ENCODE results near the gene LAX1. TPM values are rescaled to one million over a fixed set of nuclear protein-coding genes. Genes with fewer than 3 reads are reported as not detected.
"Not testable (repeated sequence)": the region's sequence is repeated elsewhere in the genome, so short reads cannot be mapped to it uniquely, and the experiment has no call there.

LAX1 gene
- total and polyA plus RNA-seq, 5 donors from 2014 or later: 33.5 to 53.0 (median 41.5) TPM

DNA sequence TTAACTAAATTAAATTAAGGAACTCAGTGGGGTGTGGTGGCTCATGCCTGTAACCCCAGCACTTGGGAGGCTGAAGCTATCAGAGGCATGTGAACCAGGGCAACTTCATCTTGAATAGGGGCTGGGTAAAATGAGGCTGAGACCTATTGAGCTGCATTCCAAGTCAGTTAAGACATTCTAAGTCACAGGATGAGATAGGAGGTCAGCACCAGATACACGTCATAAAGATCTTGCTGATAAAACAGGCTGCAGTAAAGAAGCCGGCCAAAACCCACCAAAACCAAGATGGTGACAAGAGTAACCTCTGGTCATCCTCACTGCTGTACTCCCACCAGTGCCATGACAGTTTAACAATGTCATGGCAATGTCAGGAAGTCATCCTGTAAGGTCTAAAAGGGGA, 6.2 kb upstream of the LAX1 start:
- not testable (repeated sequence) for H3K27ac ChIP-seq (ENCODE audit: insufficient read depth, low read length, poor library complexity, severe bottlenecking); H3K9me3 Mint-ChIP-seq; H3K36me3 ChIP-seq (ENCODE audit: control insufficient read depth, insufficient read depth, low read length); H3K27me3 ChIP-seq (ENCODE audit: control insufficient read depth, insufficient read depth, low read length); ATAC-seq (ENCODE audit: low read depth in 2 of 2); H3K36me3 Mint-ChIP-seq; DNase-seq; H3K9me3 ChIP-seq (ENCODE audit: control insufficient read depth in 2 of 2, low read length in 2 of 2); H3K27me3 Mint-ChIP-seq; H3K4me3 ChIP-seq (ENCODE audit: low read depth, low read length)
- H3K4me3 Mint-ChIP-seq: peak overlapping the region in 1 of 4 donors; percentile 56
- H3K27ac Mint-ChIP-seq: peak overlapping the region in 1 of 3 donors; percentile 9
- peaks cover 45% of the 10 kb centered on the region for H3K4me1 ChIP-seq (ENCODE audit: control insufficient read depth, insufficient read depth, low read length, poor library complexity, severe bottlenecking)
- peaks cover 6 to 60% (median 31%) of the 10 kb centered on the region in 4 donors for H3K4me1 Mint-ChIP-seq

- Mint-ChIP-seq H3K4me3 (peak overlapping the region in 1 of 4 donors; percentile 39), H3K4me1 (peaks cover 6 to 59% (median 33%) of the 10 kb centered on the region in 4 donors)
- ATAC-seq (ENCODE audit: low read depth in 2 of 2): no peak
These were observed 4.5 kb upstream of the LAX1 start for GRCh38 chr1:203760506-203760905.

GRCh38 chr1:203761958-203762357, 3.0 kb upstream of the LAX1 start:
- H3K36me3 Mint-ChIP-seq; DNase-seq; H3K9me3 Mint-ChIP-seq; ATAC-seq (ENCODE audit: low read depth in 2 of 2); H3K4me3 ChIP-seq (ENCODE audit: low read depth, low read length); H3K27me3 Mint-ChIP-seq; H3K27ac ChIP-seq (ENCODE audit: insufficient read depth, low read length, poor library complexity, severe bottlenecking); H3K36me3 ChIP-seq (ENCODE audit: control insufficient read depth, insufficient read depth, low read length); H3K27me3 ChIP-seq (ENCODE audit: control insufficient read depth, insufficient read depth, low read length); H3K9me3 ChIP-seq (ENCODE audit: control insufficient read depth in 2 of 2, low read length in 2 of 2): not testable (repeated sequence)
- H3K4me3 Mint-ChIP-seq: peak overlapping the region in 2 of 4 donors; percentile 31 to 59
- H3K27ac Mint-ChIP-seq: peak overlapping the region; percentile 14 to 98 (median 78)
- peaks cover 31% of the 10 kb centered on the region for H3K4me1 ChIP-seq (ENCODE audit: control insufficient read depth, insufficient read depth, low read length, poor library complexity, severe bottlenecking)
- H3K4me1 Mint-ChIP-seq: peaks cover 6 to 54% (median 26%) of the 10 kb centered on the region in 4 donors

More at GRCh38 chr1:203760506-203760905, 4.5 kb upstream of the LAX1 start:
- H3K27ac ChIP-seq (ENCODE audit: insufficient read depth, low read length, poor library complexity, severe bottlenecking): no peak overlapping the region
- Mint-ChIP-seq H3K9me3 (no peaks in the 10 kb centered on the region), H3K27ac (peak overlapping the region in 1 of 3 donors; percentile 68), H3K27me3 (no peaks in the 10 kb centered on the region), H3K36me3 (peaks cover 6% of the 10 kb centered on the region)
- H3K36me3 ChIP-seq (ENCODE audit: control insufficient read depth, insufficient read depth, low read length): no peaks in the 10 kb centered on the region
- no peaks in the 10 kb centered on the region for H3K9me3 ChIP-seq (ENCODE audit: control insufficient read depth in 2 of 2, low read length in 2 of 2)
- H3K4me3 ChIP-seq (ENCODE audit: low read depth, low read length): no peak overlapping the region
- H3K27me3 ChIP-seq (ENCODE audit: control insufficient read depth, insufficient read depth, low read length): no peaks in the 10 kb centered on the region
- no peak for DNase-seq
- peaks cover 38% of the 10 kb centered on the region for H3K4me1 ChIP-seq (ENCODE audit: control insufficient read depth, insufficient read depth, low read length, poor library complexity, severe bottlenecking)

- H3K4me3 Mint-ChIP-seq: peak overlapping the region; percentile 56 to 83 (median 72)
- peaks cover 12 to 67% (median 31%) of the 10 kb centered on the region in 4 donors for H3K4me1 Mint-ChIP-seq
- H3K27ac ChIP-seq (ENCODE audit: insufficient read depth, low read length, poor library complexity, severe bottlenecking): peak overlapping the region; percentile 90
- DNase-seq (no peak), ATAC-seq (ENCODE audit: low read depth in 2 of 2) (no peak)
- H3K27me3 Mint-ChIP-seq: no peaks in the 10 kb centered on the region
- H3K27me3 ChIP-seq (ENCODE audit: control insufficient read depth, insufficient read depth, low read length): no peaks in the 10 kb centered on the region
- H3K4me1 ChIP-seq (ENCODE audit: control insufficient read depth, insufficient read depth, low read length, poor library complexity, severe bottlenecking): peaks cover 46% of the 10 kb centered on the region
- peaks cover 7% of the 10 kb centered on the region for H3K36me3 Mint-ChIP-seq
- H3K4me3 ChIP-seq (ENCODE audit: low read depth, low read length): peak overlapping the region; percentile 26
- H3K9me3 ChIP-seq (ENCODE audit: control insufficient read depth in 2 of 2, low read length in 2 of 2): no peaks in the 10 kb centered on the region
- peaks cover 5% of the 10 kb centered on the region for H3K36me3 ChIP-seq (ENCODE audit: control insufficient read depth, insufficient read depth, low read length)
- H3K9me3 Mint-ChIP-seq: no peaks in the 10 kb centered on the region
- peak overlapping the region; percentile 98 to 99 (median 99) for H3K27ac Mint-ChIP-seq
These were observed 1.5 kb upstream of the LAX1 start for GRCh38 chr1:203763505-203763904.

DNA sequence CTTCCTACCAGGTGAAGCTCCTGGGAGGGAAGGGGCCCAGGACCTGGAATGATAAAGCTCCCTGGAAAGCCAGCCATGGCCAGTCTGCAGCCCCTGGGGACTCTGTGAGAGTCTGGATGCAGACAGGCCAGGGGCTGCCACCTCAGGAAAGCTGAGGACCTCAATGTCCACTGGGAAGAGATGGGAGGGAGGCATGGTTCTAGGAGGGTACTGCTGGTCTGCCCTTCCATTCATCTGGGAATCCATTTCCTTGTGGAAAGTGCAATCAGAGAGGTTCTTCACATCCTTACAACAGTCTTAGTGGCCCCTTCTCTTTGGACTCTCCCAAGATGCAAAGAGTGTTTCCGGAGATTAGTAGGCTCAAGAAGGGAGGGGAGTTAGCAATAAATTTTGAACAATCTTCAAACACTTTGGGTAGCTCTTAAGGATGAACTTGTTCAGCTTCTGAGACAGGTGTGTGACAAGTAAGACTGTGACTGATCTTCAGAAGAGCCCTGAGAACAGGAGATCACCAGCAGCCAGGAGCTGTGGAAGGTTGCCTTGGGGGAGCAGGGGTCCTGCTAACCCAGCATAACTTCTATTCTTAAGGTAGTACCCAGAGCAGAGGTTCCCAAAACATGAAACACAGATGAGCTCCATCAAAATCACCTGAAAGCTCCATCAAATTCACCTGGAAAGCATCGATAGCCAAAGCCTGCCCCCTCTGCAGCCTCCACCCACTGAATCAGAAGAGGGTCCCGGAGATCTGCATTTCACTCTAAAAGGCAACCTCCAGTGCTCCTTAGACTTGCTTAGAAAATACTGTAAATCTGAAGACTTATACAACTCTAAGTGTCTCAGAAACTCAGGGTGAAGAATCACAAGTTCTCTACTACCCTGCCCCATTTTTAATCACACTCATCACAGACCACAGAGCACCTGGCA, 616 bp upstream of the LAX1 start:
- DNase-seq (no peak), ATAC-seq (ENCODE audit: low read depth in 2 of 2) (no peak)
- Mint-ChIP-seq H3K4me1 (peaks cover 15 to 74% (median 37%) of the 10 kb centered on the region in 4 donors), H3K27me3 (no peaks in the 10 kb centered on the region), H3K4me3 (peak overlapping the region; percentile 98 to 99 (median 99)), H3K36me3 (peaks cover 13% of the 10 kb centered on the region), H3K27ac (peak overlapping the region; percentile 98 to 99 (median 99)), H3K9me3 (no peaks in the 10 kb centered on the region)
- H3K4me3 ChIP-seq (ENCODE audit: low read depth, low read length): peak overlapping the region; percentile 97
- H3K9me3 ChIP-seq (ENCODE audit: control insufficient read depth in 2 of 2, low read length in 2 of 2): no peaks in the 10 kb centered on the region
- H3K27me3 ChIP-seq (ENCODE audit: control insufficient read depth, insufficient read depth, low read length): no peaks in the 10 kb centered on the region
- H3K27ac ChIP-seq (ENCODE audit: insufficient read depth, low read length, poor library complexity, severe bottlenecking): peak overlapping the region; percentile 90
- H3K36me3 ChIP-seq (ENCODE audit: control insufficient read depth, insufficient read depth, low read length): peaks cover 9% of the 10 kb centered on the region
- H3K4me1 ChIP-seq (ENCODE audit: control insufficient read depth, insufficient read depth, low read length, poor library complexity, severe bottlenecking): peaks cover 52% of the 10 kb centered on the region

DNA sequence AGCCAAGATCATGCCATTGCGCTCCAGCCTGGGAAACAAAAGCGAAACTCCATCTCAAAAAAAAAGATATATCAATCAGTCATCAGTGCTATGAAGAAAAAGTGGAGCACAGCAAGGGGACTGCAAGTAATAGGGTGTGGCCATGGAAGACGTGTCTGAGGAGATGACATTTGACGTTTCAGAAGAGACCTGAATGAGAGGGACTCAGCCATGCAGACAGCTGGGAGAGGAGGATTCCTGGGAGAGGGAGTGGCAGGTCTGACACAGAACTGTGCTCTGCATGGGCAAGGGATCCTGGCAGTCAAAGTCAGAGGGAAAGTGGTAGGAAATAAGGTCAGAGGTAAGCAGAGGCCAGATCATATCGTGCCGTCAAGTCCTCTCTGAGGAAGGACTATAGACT, 3.3 kb downstream of the LAX1 start:
- peaks cover 15 to 82% (median 39%) of the 10 kb centered on the region in 4 donors for H3K4me1 Mint-ChIP-seq
- no peaks in the 10 kb centered on the region for H3K27me3 Mint-ChIP-seq
- H3K27ac ChIP-seq (ENCODE audit: insufficient read depth, low read length, poor library complexity, severe bottlenecking): peak overlapping the region; percentile 52
- H3K4me3 Mint-ChIP-seq: peak overlapping the region; percentile 70 to 98 (median 88)
- H3K36me3 ChIP-seq (ENCODE audit: control insufficient read depth, insufficient read depth, low read length): peaks cover 40% of the 10 kb centered on the region
- DNase-seq (peak in 1 of 3 donors; percentile 17), ATAC-seq (ENCODE audit: low read depth in 2 of 2) (no peak)
- H3K36me3 Mint-ChIP-seq: peaks cover 35% of the 10 kb centered on the region
- H3K4me3 ChIP-seq (ENCODE audit: low read depth, low read length): peak overlapping the region; percentile 64
- no peaks in the 10 kb centered on the region for H3K9me3 ChIP-seq (ENCODE audit: control insufficient read depth in 2 of 2, low read length in 2 of 2)
- no peaks in the 10 kb centered on the region for H3K9me3 Mint-ChIP-seq
- H3K27ac Mint-ChIP-seq: peak overlapping the region; percentile 95 to 98 (median 98)
- H3K4me1 ChIP-seq (ENCODE audit: control insufficient read depth, insufficient read depth, low read length, poor library complexity, severe bottlenecking): peaks cover 46% of the 10 kb centered on the region
- no peaks in the 10 kb centered on the region for H3K27me3 ChIP-seq (ENCODE audit: control insufficient read depth, insufficient read depth, low read length)

GRCh38 chr1:203769505-203770343, 4.7 kb downstream of the LAX1 start:
- H3K4me1 Mint-ChIP-seq: peaks cover 19 to 70% (median 31%) of the 10 kb centered on the region in 4 donors
- no peaks in the 10 kb centered on the region for H3K27me3 Mint-ChIP-seq
- Histone ChIP-seq H3K4me1 (ENCODE audit: control insufficient read depth, insufficient read depth, low read length, poor library complexity, severe bottlenecking) (peaks cover 31% of the 10 kb centered on the region), H3K9me3 (ENCODE audit: control insufficient read depth in 2 of 2, low read length in 2 of 2) (no peaks in the 10 kb centered on the region), H3K4me3 (ENCODE audit: low read depth, low read length) (no peak overlapping the region), H3K36me3 (ENCODE audit: control insufficient read depth, insufficient read depth, low read length) (peaks cover 54% of the 10 kb centered on the region), H3K27me3 (ENCODE audit: control insufficient read depth, insufficient read depth, low read length) (no peaks in the 10 kb centered on the region), H3K27ac (ENCODE audit: insufficient read depth, low read length, poor library complexity, severe bottlenecking) (peak overlapping the region; percentile 52)
- no peaks in the 10 kb centered on the region for H3K9me3 Mint-ChIP-seq
- peak overlapping the region; percentile 85 to 98 (median 98) for H3K27ac Mint-ChIP-seq
- peaks cover 44% of the 10 kb centered on the region for H3K36me3 Mint-ChIP-seq
- peak overlapping the region in 2 of 4 donors; percentile 39 to 86 for H3K4me3 Mint-ChIP-seq
- ATAC-seq (ENCODE audit: low read depth in 2 of 2) (no peak), DNase-seq (no peak)

Measured in CD4-positive, CD25-positive, alpha-beta regulatory T cell (primary cell).